Stimulated activated CD4-positive, alpha-beta T cell treated with anti-CD3 and anti-CD28 coated beads, TNF-alpha, amount 100 ng/mL, for 1 hour (primary cell): ENCODE results near the gene CHRNE.
A peak's percentile ranks its signal among the peaks of the same experiment; 100 is the strongest.
"Not testable (repeated sequence)": the region's sequence is repeated elsewhere in the genome, so short reads cannot be mapped to it uniquely, and the experiment has no call there.

ENCODE experiments used
- DNase-seq, 3 donors: peaks; one replicate each; pipeline ENCODE4 v3.0.0-alpha.2; 2020; ENCODE audit warnings: low read depth in 3 of 3, low spot score in 1 of 3

CHRNE gene

DNA sequence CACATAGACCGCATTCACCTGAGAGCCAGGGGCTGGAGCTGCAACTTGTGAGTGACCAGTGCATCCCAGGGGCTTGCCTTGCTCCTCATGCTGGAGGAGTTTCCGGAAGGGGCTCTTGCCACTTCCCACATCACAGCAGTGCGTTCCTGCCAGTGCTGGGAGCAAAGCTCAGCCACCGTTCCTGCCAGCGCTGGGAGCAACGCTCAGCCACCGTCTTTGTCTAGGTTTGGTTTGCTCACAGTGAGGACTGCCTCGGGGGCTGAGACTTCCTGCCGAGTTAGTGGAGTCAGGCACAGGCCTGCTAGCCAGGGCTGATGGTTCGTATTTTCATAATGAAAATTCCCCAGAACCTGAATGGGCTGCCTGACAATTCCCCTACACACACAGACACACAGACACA lies 5.4 kb upstream of the CHRNE start:
- DNase-seq = no peak

DNA sequence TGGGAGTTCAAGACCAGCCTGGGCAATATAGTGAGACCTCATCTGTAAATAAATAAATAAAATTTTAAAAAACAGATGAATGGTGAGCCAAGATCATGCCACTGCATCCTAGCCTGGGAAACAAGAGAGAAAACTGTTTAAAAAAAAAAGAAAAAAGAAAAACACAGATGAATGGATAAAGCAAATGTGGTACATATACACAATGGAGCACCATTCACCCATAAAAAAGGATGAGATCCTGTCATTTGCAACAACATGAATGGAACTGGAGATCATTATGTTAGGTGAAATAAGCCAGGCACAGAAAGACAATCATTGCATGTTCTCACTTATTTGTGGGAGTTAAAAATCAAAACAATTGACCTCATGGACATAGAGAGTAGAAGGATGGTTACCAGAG lies 3.7 kb upstream of the CHRNE start:
- not testable (repeated sequence) for DNase-seq

DNA sequence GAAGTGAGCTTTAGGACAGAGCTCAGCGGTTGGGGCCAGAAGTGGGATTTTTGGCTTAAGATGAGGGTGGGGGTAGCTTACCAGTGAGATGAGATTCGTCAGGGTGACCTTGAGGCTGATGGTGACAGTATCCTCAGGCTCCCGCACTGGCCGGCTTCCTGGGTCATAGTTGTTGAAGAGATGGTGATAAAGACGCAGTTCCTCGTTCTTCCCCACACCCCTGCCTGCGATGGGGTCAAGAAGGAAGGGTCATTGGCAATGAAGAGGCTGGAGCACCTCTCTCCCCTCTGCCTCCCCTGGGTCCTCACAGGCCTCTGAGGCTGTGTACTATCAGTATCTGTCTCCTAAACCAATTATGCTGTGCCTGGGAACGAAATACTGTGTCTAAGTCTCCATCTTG lies 358 bp downstream of the CHRNE start:
- no peak for DNase-seq

DNA sequence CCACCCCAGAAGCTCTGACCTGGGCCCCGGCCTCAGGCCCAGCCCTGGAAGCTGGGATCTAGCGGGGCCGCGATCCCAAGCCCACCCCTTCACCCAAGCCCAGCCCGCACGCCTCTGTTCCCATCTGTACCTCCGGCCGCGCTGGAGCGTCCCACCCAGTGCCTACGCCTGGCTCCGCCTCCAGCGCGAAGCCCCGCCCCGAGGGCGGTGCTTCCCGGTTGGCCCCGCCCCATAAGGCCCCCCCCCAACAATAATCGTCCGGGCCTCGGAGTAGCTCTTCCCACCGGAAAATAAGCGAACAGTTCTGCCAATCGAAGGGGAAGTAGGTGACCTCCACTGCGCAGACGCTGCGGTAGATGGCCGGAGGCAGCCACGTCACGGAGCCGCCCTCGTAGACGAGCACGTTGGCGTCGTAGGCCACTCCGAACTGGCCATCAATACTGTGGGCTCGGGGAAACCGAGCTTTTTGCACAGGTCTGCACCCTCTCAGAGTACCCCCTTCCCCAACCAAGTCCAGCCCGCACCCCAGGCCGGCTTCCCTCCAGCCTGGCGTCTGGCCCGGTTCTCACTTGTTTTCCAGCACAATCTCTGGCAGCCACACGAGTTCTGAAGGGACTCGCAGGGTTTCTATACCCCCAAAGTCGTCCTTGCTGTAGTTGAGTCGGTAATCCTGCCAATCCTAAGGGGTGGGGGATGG lies 1.1 kb downstream of the CHRNE start:
- DNase-seq = no peak

- peak in 1 of 3 donors; percentile 13 for DNase-seq
These were observed 1.7 kb downstream of the CHRNE start for GRCh38 chr17:4901108-4901647.

GRCh38 chr17:4900231-4901107 lies 2.4 kb downstream of the CHRNE start:
- no peak for DNase-seq

DNA sequence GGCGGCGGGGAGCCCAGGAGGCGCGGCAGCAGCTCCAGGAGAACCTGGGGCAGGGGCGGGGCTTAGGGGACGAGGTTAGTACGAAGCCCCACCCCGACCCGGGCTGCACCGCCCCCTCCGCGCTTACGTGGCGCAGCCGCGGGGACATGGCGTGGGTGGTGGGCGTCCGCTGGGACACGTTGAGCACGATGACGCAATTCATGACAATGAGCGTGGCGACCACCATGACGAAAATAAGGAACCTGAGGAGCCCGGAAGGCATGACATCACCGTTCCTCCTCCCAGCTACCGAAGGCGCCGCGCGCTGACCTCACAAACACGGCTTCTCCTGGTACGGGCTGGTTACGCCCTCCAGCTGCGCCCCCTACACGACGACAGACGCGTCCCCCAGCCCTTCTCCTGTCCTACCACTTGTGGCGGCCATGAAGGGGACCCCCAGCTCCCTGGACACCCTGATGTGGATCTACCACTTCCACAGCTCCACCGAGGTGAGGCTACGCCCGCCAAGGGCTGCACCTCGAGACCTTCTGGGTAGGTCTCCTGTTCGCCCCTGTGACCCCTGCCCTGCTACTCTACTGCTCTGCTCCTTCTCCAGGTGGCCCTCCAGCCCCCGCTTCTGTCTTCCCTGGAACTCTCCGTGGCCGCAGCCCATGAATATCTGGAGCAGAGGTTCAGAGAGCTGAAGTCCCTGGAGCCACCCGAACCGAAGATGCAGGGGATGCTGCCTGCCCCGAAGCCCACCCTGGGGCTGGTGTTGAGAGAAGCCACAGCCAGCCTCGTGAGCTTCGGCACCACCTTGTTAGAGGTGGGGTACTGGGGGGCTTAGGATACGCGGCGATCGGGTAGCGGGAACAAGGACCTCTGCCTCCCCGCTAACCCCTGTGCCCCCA lies 3.3 kb downstream of the CHRNE start, which contains the start of gene C17orf107:
TSS of gene C17orf107 (plus strand) at position 196 of the 890 bp plus-strand sequence. CDS start at position 423, 227 bp downstream.
- DNase-seq = peak; percentile 74 to 95 (median 83)

DNA sequence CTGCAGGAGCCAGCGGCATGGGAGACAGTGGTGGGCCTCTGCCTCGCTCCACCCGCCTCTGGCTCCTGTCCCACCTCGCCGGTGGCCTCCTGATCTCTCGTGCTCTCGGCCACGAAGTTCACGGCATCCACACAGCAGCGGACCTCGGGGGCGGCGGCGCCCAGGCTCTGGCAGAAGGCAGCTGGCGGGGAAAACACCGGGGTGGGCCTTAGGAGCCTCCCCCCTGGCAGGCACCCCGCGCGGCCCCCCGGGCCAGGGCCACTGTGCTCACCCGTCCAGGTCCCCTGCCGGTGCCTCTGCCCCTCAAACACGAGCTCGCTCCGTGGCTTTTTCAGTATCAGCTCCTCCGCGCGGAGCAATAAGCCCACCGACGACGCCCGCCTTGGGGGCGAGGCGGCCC lies 4.0 kb downstream of the CHRNE start:
- no peak for DNase-seq

DNA sequence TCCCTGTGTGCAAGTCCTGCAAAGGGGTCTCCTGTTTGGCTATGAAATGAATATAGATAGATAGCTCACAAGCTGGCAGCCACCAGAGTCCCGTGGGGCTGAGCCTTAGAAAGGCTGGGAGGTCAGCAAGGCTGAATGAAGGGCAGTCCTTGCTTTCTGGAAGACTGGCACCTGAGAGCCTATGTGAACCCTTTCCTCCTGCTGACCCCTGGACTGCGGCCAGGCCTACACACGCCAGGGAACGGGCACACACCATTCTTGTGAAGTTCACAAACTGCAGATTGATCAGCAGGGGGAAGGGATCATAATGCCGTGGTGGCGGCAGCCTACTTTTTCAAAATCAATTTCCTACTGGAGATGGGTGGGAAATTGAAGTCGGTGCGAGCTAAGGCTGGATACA lies 4.5 kb downstream of the CHRNE start:
- no peak for DNase-seq

GRCh38 chr17:4897785-4898184 lies 5.1 kb downstream of the CHRNE start:
- no peak for DNase-seq

- DNase-seq = no peak
These were observed 5.7 kb downstream of the CHRNE start for GRCh38 chr17:4897198-4897687.

DNA sequence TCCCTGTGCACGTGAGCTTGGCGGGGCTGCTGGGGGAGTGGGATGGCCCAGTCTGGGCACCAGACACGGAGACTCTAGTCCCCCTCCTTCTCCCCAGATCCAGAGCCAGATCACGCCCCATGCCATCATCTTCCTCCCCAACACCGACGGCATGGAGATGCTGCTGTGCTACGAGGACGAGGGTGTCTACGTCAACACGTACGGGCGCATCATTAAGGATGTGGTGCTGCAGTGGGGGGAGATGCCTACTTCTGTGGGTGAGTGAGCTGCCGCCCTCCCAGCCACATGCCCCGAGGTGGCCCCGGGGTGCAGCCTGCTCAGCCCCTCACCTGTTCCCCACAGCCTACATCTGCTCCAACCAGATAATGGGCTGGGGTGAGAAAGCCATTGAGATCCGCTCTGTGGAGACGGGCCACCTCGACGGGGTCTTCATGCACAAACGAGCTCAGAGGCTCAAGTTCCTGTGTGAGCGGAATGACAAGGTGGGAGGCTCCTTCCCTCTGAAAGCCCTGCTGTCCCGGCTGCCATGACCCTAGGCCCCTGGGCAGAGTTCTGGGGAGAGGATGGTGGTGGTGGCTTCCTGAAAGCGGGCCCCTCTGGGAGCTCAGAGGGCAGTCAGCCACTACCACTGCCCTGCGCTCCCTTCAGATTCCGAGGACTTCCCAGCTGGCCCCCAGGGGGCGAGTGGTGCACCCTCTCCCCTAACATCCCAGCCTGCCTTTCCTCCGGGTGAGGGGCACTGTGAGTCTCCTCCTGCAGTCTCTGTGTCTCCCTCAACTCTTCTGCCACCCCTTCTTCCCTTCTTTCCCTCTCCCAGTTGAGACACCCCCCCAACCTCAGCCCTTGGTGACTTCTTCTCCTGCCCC lies 6.3 kb downstream of the CHRNE start:
- DNase-seq = no peak

- DNase-seq = no peak
These were observed 7.1 kb downstream of the CHRNE start for GRCh38 chr17:4895657-4896331.

DNA sequence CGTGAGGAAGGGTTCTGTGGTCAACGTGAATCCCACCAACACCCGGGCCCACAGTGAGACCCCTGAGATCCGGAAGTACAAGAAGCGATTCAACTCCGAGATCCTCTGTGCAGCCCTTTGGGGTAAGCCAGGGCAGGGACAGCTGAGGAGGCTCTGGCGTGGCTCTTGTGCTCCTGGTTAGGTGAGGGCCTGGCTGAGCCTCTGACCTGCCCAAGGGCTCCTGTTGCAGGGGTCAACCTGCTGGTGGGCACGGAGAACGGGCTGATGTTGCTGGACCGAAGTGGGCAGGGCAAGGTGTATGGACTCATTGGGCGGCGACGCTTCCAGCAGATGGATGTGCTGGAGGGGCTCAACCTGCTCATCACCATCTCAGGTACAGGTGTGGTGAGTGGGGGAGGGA lies 7.8 kb downstream of the CHRNE start:
- DNase-seq = no peak

- no peak for DNase-seq
These were observed 9.0 kb downstream of the CHRNE start for GRCh38 chr17:4893721-4894560.

GRCh38 chr17:4893272-4893671 lies 9.6 kb downstream of the CHRNE start:
- DNase-seq = no peak

DNA sequence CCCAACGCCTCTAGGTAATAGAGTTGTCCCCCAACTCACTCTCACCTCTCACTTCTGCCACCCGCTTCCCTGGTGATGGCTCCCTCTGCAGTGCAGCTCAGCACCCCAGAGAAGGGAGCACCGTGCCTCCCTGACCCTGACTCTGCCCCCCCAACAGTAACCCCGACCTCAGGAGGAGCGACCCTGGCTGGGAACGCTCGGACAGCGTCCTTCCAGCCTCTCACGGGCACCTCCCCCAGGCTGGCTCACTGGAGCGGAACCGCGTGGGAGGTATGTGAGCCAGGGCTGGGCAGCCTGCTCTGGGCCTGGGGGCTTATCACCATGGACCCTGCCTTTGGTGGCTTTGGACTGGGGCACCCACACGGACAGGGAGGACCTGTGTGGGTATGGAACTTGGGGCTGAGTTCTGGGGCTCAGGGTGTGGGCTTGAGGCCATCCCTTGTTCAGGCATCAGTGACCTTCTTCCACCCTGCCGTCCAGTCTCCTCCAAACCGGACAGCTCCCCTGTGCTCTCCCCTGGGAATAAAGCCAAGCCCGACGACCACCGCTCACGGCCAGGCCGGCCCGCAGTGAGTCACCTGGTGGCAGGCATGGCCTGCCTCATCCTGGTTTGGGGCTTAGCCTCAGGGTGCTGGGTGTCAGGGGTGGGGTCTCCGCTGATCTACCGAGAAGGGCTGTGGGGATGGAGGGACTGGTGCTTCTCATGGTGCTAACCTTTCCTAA lies 10.2 kb downstream of the CHRNE start:
- no peak for DNase-seq
